GM10248 (cell line): ENCODE measurements around the gene SRRM5.

Source experiments
- CTCF ChIA-PET: fragments of 300-600 bp; sonication (Branson Sonifier 250); formaldehyde crosslinking; extraction: SDS; loops from one replicate; lab custom pipeline; 2021; ENCODE audit warnings: antibody characterized with exemption; lab: Yijun Ruan, JAX
- POLR2A ChIA-PET: fragments of 350-650 bp; sonication (Branson Sonifier 250); formaldehyde crosslinking; extraction: SDS; loops from one replicate; lab custom pipeline; 2020; ENCODE audit warnings: antibody characterized with exemption; lab: Yijun Ruan, JAX
- DNase-seq: peaks from one replicate; pipeline ENCODE4 v3.0.0; 2012; ENCODE audit errors: extremely low spot score
- CTCF ChIP-seq: IDR thresholded peaks from 2 replicates; pipeline ENCODE4 v1.5.1; 2012; ENCODE audit warnings: mild to moderate bottlenecking, low read depth; ENCODE audit errors: extremely low read depth, missing control alignments, control extremely low read depth

SRRM5 gene

GRCh38 chr19:43607238-43608205, 4.4 kb upstream of the SRRM5 start:
- DNase-seq, result no peak
- CTCF ChIA-PET, result interaction anchor here (1.6 to 3.0 kb wide), 2 partner anchors 13 to 161 kb away, joined by 4 to 8 read pairs; no protein-coding TSS in a partner anchor
- no peak for TF ChIP-seq CTCF
- POLR2A ChIA-PET, result interaction anchor here (0.6 to 1.3 kb wide), 3 partner anchors 11 to 144 kb away, joined by 3 to 7 read pairs (median 5); partner anchors contain the start of genes IRGQ and ZNF576

DNA sequence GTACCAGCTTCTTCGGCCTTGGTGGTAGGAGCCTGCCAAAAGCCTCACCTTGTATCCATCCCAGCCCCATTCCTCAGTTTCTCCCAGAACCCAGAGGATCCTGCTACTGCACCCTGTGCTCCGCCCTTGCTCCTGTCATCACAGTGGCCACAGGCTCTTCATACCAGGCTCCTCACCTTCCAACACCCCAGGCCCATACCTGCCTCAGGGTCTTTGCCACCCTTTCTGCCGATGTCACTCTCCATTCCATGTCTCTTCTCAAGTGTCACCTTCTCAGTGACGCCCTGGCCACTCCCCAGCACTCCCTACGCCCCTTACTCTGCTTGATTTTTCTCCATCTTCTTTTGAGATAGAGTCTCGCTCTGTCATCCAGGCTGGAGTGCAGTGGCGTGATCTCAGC, 2.0 kb upstream of the SRRM5 start:
- no peak for DNase-seq
- TF ChIP-seq CTCF, result no peak
- ChIA-PET CTCF (interaction anchor here (0.9 kb wide), 1 partner anchor 49 kb away, joined by 3 read pairs; no protein-coding TSS in a partner anchor), POLR2A (no interaction called here)

DNA sequence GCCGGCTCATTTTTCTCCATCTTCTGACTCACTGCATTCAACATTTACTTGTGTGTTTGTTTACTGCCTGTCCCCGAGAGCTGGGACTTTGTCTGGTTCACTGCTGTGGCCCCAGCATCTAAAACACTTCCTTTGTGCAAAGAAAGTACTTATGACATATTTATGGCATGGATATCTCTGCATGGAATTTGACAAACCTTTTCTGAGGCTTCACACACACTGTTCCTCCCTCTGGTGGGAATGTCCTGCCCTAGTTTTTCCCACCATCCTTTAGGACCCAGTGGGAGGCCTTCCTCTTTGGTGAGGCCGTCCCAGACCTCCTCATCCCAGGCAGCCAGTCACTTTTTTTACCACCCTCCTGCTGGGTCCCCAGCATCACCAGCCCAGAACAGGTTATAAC, 1.4 kb upstream of the SRRM5 start:
- ChIA-PET CTCF (interaction anchor here (0.9 to 1.4 kb wide), 2 partner anchors 10 to 50 kb away, joined by 3 read pairs; no protein-coding TSS in a partner anchor), POLR2A (interaction anchor here (0.5 kb wide), 1 partner anchor 42 kb away, joined by 3 read pairs; no protein-coding TSS in a partner anchor)
- DNase-seq, result no peak
- no peak for TF ChIP-seq CTCF

- no peak for TF ChIP-seq CTCF
- CTCF ChIA-PET, result no interaction called here
- no peak for DNase-seq
- POLR2A ChIA-PET, result no interaction called here
These were observed 486 bp downstream of the SRRM5 start for GRCh38 chr19:43612374-43612773.

- POLR2A ChIA-PET, result no interaction called here
- DNase-seq, result no peak
- no peak for TF ChIP-seq CTCF
- CTCF ChIA-PET, result interaction anchor here (1.2 kb wide), 1 partner anchor 61 kb away, joined by 6 read pairs; no protein-coding TSS in a partner anchor
These were observed 4.4 kb downstream of the SRRM5 start for GRCh38 chr19:43616306-43616705.

DNA sequence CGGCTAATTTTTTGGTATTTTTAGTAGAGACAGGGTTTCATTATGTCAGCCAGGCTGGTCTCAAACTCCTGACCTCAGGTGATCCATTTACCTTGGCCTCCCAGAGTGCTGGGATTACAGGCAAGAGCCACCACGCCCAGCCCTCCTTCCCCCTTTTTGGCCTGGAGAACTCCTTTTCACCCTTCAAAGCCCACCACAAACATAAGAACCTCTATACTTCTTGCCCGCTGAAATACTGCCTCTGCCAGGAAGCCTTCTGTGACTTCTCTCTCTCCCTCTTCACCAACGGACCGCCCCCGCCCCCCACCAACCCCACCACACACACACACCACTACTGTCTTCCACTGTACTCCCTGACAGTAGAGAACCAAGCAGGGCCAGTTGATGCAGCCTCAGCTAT, 5.1 kb downstream of the SRRM5 start:
- no peak for DNase-seq

More for the DNA sequence above, 5.1 kb downstream of the SRRM5 start:
- CTCF ChIA-PET, result interaction anchor here (1.0 to 2.1 kb wide), 4 partner anchors 11 to 81 kb away, joined by 3 to 4 read pairs (median 4); no protein-coding TSS in a partner anchor
- no peak for TF ChIP-seq CTCF
- POLR2A ChIA-PET, result no interaction called here
